WTC11 (cell line): ENCODE measurements around the gene NFXL1. TPM values are rescaled to one million over a fixed set of nuclear protein-coding genes. Genes with fewer than 3 reads are reported as not detected.

ENCODE experiments used
- CREM ChIP-seq: sonication (generic); formaldehyde crosslinking; IDR thresholded peaks from 2 replicates; pipeline ENCODE4 v1.8.1; 2022; ENCODE audit warnings: mild to moderate bottlenecking, missing genetic modification reagents, moderate library complexity
- EMX1 ChIP-seq: fragments of 250-450 bp; sonication (Bioruptor Pico); IDR thresholded peaks from 2 replicates; pipeline ENCODE4 v1.8.0; 2021; ENCODE audit warnings: mild to moderate bottlenecking
- FOXJ3 ChIP-seq: sonication (generic); formaldehyde crosslinking; IDR thresholded peaks from 2 replicates; pipeline ENCODE4 v1.9.0; 2021; ENCODE audit warnings: missing genetic modification reagents, mild to moderate bottlenecking, borderline replicate concordance
- GABPB1 ChIP-seq: sonication (generic); formaldehyde crosslinking; IDR thresholded peaks from 2 replicates; pipeline ENCODE4 v1.8.1; 2023; ENCODE audit warnings: mild to moderate bottlenecking, missing genetic modification reagents
- MYBL2 ChIP-seq: sonication (generic); formaldehyde crosslinking; IDR thresholded peaks from 2 replicates; pipeline ENCODE4 v1.8.1; 2023; ENCODE audit warnings: mild to moderate bottlenecking, moderate library complexity, missing genetic modification reagents
- NR3C1 ChIP-seq: sonication (generic); formaldehyde crosslinking; conservative IDR thresholded peaks from 2 replicates; pipeline ENCODE4 v1.8.1; 2023; ENCODE audit warnings: low read depth, mild to moderate bottlenecking, missing genetic modification reagents
- SMAD4 ChIP-seq: sonication (generic); formaldehyde crosslinking; IDR thresholded peaks from 2 replicates; pipeline ENCODE4 v1.8.0; 2022; ENCODE audit warnings: mild to moderate bottlenecking, missing genetic modification reagents
- TP53 ChIP-seq: sonication (generic); formaldehyde crosslinking; IDR thresholded peaks from 2 replicates; pipeline ENCODE4 v1.8.1; 2023; ENCODE audit warnings: mild to moderate bottlenecking, missing genetic modification reagents
- ZBTB21 ChIP-seq: sonication (generic); formaldehyde crosslinking; IDR thresholded peaks from 2 replicates; pipeline ENCODE4 v1.8.1; 2023; ENCODE audit warnings: mild to moderate bottlenecking, missing genetic modification reagents, borderline replicate concordance
- ZNF416 ChIP-seq: fragments of 250-450 bp; sonication (Bioruptor Pico); IDR thresholded peaks from 2 replicates; pipeline ENCODE4 v1.9.0; 2021; ENCODE audit warnings: mild to moderate bottlenecking, inconsistent platforms
- ZNF671 ChIP-seq: fragments of 250-450 bp; sonication (Bioruptor Pico); IDR thresholded peaks from 2 replicates; pipeline ENCODE4 v1.8.0; 2021; ENCODE audit warnings: mild to moderate bottlenecking
- total RNA-seq: library from RNA; stranded (reverse); gene quantifications from 3 replicates; pipeline ENCODE4 v1.2.3, GENCODE V29; 2021
- TF ChIP-seq, protein P1 (sequence below): sonication (generic); formaldehyde crosslinking; IDR thresholded peaks from 2 replicates; pipeline ENCODE4 v1.8.1; 2023; ENCODE audit warnings: mild to moderate bottlenecking, moderate library complexity, missing genetic modification reagents
- TF ChIP-seq, protein P2 (sequence below): fragments of 250-450 bp; sonication (Bioruptor Pico); IDR thresholded peaks from 2 replicates; pipeline ENCODE4 v1.9.0; 2021; ENCODE audit warnings: moderate library complexity, mild to moderate bottlenecking, inconsistent platforms, borderline replicate concordance
- TF ChIP-seq, protein P3 (sequence below): sonication (generic); formaldehyde crosslinking; IDR thresholded peaks from 2 replicates; pipeline ENCODE4 v1.8.0; 2023; ENCODE audit warnings: missing genetic modification reagents, mild to moderate bottlenecking, borderline replicate concordance
- TF ChIP-seq, protein P4 (sequence below): fragments of 250-450 bp; sonication (Bioruptor Pico); conservative IDR thresholded peaks from 2 replicates; pipeline ENCODE4 v1.9.0; 2021; ENCODE audit warnings: mild to moderate bottlenecking
- TF ChIP-seq, protein P5 (sequence below): fragments of 250-450 bp; sonication (Bioruptor Pico); IDR thresholded peaks from 2 replicates; pipeline ENCODE4 v1.9.0; 2021; ENCODE audit warnings: mild to moderate bottlenecking
- TF ChIP-seq, protein P6 (sequence below): sonication (generic); formaldehyde crosslinking; IDR thresholded peaks from 2 replicates; pipeline ENCODE4 v1.8.1; 2022; ENCODE audit warnings: missing genetic modification reagents, borderline replicate concordance
- TF ChIP-seq, protein P7 (sequence below): sonication (generic); formaldehyde crosslinking; IDR thresholded peaks from 2 replicates; pipeline ENCODE4 v1.8.0; 2022; ENCODE audit warnings: mild to moderate bottlenecking, missing genetic modification reagents
- TF ChIP-seq, protein P8 (sequence below): sonication (generic); formaldehyde crosslinking; IDR thresholded peaks from 2 replicates; pipeline ENCODE4 v1.8.1; 2022; ENCODE audit warnings: low read depth, mild to moderate bottlenecking, moderate library complexity, missing genetic modification reagents, borderline replicate concordance

The NFXL1 gene
- total RNA-seq, 1 experiment from 2014 or later: 30.2 TPM

DNA sequence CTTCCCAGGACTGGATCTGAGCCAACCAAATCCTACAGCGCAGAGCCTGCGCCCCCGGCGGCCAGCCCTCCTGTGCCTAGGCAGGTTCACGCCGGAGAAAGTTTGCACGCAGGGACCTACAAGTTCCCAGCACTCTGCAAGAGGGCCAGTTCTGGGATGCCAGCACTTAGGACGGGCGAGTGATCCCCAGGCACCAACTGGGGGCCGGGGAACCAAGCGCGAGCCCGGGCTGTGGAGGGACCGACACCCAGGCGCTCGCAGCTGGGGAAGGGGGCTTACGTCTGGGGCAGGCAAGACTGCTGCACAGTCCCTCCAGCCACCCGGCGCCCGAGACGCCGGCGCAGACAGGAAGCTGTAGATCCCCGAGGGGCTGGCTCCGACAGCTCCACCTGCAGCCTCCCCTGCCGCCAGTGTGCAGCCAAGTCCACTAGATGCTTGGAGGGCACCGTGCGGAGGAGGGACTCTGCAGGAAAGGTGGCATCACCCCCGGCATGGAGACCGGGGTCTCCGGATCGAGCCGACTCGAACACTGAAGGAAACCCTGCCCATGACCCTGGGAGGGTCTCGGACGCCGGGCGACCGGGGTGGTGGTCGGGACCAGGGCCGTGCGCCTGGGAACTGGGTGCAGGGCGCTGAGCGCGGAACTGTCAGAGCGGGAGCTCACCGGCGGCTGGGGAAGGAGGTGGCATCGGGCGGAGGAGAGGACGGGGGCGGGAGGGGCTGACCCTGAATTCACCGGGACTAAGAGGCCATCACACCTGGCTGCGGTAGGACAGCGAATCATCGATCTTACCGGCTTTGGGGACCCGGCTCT, 77.1 kb downstream of the NFXL1 start (continued):
- TF ChIP-seq, protein P1, sequence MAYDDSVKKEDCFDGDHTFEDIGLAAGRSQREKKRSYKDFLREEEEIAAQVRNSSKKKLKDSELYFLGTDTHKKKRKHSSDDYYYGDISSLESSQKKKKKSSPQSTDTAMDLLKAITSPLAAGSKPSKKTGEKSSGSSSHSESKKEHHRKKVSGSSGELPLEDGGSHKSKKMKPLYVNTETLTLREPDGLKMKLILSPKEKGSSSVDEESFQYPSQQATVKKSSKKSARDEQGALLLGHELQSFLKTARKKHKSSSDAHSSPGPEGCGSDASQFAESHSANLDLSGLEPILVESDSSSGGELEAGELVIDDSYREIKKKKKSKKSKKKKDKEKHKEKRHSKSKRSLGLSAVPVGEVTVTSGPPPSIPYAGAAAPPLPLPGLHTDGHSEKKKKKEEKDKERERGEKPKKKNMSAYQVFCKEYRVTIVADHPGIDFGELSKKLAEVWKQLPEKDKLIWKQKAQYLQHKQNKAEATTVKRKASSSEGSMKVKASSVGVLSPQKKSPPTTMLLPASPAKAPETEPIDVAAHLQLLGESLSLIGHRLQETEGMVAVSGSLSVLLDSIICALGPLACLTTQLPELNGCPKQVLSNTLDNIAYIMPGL (CRISPR knock-in tag): 0 out of 2 replicates have a peak, but pooled peaks have one; percentile 36
- TF ChIP-seq, protein P2, sequence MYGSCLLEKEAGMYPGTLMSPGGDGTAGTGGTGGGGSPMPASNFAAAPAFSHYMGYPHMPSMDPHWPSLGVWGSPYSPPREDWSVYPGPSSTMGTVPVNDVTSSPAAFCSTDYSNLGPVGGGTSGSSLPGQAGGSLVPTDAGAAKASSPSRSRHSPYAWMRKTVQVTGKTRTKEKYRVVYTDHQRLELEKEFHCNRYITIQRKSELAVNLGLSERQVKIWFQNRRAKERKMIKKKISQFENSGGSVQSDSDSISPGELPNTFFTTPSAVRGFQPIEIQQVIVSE (CRISPR knock-in tag): no peak
- TF ChIP-seq, protein P3, sequence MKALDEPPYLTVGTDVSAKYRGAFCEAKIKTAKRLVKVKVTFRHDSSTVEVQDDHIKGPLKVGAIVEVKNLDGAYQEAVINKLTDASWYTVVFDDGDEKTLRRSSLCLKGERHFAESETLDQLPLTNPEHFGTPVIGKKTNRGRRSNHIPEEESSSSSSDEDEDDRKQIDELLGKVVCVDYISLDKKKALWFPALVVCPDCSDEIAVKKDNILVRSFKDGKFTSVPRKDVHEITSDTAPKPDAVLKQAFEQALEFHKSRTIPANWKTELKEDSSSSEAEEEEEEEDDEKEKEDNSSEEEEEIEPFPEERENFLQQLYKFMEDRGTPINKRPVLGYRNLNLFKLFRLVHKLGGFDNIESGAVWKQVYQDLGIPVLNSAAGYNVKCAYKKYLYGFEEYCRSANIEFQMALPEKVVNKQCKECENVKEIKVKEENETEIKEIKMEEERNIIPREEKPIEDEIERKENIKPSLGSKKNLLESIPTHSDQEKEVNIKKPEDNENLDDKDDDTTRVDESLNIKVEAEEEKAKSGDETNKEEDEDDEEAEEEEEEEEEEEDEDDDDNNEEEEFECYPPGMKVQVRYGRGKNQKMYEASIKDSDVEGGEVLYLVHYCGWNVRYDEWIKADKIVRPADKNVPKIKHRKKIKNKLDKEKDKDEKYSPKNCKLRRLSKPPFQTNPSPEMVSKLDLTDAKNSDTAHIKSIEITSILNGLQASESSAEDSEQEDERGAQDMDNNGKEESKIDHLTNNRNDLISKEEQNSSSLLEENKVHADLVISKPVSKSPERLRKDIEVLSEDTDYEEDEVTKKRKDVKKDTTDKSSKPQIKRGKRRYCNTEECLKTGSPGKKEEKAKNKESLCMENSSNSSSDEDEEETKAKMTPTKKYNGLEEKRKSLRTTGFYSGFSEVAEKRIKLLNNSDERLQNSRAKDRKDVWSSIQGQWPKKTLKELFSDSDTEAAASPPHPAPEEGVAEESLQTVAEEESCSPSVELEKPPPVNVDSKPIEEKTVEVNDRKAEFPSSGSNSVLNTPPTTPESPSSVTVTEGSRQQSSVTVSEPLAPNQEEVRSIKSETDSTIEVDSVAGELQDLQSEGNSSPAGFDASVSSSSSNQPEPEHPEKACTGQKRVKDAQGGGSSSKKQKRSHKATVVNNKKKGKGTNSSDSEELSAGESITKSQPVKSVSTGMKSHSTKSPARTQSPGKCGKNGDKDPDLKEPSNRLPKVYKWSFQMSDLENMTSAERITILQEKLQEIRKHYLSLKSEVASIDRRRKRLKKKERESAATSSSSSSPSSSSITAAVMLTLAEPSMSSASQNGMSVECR (CRISPR knock-in tag): no peak
- TF ChIP-seq, protein P4, sequence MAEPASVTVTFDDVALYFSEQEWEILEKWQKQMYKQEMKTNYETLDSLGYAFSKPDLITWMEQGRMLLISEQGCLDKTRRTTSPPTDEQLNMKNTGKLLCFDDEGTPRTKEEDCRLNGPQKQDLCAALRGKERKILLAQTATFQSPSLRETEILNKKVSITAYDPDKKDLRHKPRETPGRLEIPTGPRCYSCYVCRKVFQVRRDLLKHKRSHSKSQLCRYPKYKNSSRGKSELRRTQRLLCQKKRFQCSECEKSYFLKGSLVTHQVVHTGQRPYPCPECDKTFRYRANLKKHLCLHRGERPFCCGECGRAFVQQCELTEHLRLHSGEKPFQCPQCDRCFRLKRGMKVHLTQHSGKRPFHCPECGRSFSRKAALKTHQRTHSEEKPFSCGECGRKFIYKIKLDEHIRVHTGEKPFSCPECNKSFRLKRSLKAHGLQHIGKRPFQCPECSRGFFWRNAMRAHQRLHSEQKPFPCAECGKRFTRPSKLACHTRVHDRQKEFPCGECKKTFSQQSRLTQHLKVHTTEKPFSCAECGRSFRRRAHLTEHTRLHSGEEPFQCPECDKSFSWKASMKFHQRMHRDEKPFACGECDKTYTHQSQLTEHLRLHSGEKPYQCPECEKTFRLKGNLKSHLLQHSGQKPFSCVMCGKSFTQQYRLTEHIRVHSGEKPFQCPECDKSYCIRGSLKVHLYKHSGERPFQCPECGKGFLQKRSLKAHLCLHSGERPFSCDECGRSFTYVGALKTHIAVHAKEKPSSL (CRISPR knock-in tag): no peak
- TF ChIP-seq, protein P5, sequence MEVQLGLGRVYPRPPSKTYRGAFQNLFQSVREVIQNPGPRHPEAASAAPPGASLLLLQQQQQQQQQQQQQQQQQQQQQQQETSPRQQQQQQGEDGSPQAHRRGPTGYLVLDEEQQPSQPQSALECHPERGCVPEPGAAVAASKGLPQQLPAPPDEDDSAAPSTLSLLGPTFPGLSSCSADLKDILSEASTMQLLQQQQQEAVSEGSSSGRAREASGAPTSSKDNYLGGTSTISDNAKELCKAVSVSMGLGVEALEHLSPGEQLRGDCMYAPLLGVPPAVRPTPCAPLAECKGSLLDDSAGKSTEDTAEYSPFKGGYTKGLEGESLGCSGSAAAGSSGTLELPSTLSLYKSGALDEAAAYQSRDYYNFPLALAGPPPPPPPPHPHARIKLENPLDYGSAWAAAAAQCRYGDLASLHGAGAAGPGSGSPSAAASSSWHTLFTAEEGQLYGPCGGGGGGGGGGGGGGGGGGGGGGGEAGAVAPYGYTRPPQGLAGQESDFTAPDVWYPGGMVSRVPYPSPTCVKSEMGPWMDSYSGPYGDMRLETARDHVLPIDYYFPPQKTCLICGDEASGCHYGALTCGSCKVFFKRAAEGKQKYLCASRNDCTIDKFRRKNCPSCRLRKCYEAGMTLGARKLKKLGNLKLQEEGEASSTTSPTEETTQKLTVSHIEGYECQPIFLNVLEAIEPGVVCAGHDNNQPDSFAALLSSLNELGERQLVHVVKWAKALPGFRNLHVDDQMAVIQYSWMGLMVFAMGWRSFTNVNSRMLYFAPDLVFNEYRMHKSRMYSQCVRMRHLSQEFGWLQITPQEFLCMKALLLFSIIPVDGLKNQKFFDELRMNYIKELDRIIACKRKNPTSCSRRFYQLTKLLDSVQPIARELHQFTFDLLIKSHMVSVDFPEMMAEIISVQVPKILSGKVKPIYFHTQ (CRISPR knock-in tag): no peak
- TF ChIP-seq EMX1 (no peak), TP53 (peak; percentile 33; the same call in 1 of the 2 replicates), ZNF671 (CRISPR knock-in tag) (no peak), SMAD4 (CRISPR knock-in tag) (no peak), GABPB1 (CRISPR knock-in tag) (no peak), MYBL2 (CRISPR knock-in tag) (no peak), FOXJ3 (CRISPR knock-in tag) (no peak), ZBTB21 (CRISPR knock-in tag) (no peak), ZNF416 (0 out of 2 replicates have a peak, but pooled peaks have one; percentile 7), NR3C1 (no peak), CREM (CRISPR knock-in tag) (peak; percentile 41; the same call in 1 of the 2 replicates)
- TF ChIP-seq, protein P6, sequence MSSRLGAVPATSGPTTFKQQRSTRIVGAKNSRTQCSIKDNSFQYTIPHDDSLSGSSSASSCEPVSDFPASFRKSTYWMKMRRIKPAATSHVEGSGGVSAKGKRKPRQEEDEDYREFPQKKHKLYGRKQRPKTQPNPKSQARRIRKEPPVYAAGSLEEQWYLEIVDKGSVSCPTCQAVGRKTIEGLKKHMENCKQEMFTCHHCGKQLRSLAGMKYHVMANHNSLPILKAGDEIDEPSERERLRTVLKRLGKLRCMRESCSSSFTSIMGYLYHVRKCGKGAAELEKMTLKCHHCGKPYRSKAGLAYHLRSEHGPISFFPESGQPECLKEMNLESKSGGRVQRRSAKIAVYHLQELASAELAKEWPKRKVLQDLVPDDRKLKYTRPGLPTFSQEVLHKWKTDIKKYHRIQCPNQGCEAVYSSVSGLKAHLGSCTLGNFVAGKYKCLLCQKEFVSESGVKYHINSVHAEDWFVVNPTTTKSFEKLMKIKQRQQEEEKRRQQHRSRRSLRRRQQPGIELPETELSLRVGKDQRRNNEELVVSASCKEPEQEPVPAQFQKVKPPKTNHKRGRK: no peak
- TF ChIP-seq, protein P7, sequence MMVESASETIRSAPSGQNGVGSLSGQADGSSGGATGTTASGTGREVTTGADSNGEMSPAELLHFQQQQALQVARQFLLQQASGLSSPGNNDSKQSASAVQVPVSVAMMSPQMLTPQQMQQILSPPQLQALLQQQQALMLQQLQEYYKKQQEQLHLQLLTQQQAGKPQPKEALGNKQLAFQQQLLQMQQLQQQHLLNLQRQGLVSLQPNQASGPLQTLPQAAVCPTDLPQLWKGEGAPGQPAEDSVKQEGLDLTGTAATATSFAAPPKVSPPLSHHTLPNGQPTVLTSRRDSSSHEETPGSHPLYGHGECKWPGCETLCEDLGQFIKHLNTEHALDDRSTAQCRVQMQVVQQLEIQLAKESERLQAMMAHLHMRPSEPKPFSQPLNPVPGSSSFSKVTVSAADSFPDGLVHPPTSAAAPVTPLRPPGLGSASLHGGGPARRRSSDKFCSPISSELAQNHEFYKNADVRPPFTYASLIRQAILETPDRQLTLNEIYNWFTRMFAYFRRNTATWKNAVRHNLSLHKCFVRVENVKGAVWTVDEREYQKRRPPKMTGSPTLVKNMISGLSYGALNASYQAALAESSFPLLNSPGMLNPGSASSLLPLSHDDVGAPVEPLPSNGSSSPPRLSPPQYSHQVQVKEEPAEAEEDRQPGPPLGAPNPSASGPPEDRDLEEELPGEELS (CRISPR knock-in tag): peak; percentile 14; the same call in 1 of the 2 replicates
- TF ChIP-seq, protein P8, sequence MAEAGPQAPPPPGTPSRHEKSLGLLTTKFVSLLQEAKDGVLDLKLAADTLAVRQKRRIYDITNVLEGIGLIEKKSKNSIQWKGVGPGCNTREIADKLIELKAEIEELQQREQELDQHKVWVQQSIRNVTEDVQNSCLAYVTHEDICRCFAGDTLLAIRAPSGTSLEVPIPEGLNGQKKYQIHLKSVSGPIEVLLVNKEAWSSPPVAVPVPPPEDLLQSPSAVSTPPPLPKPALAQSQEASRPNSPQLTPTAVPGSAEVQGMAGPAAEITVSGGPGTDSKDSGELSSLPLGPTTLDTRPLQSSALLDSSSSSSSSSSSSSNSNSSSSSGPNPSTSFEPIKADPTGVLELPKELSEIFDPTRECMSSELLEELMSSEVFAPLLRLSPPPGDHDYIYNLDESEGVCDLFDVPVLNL (CRISPR knock-in tag): no peak
